ENCODE measurements around the gene TESPA1.

The TESPA1 gene

DNA sequence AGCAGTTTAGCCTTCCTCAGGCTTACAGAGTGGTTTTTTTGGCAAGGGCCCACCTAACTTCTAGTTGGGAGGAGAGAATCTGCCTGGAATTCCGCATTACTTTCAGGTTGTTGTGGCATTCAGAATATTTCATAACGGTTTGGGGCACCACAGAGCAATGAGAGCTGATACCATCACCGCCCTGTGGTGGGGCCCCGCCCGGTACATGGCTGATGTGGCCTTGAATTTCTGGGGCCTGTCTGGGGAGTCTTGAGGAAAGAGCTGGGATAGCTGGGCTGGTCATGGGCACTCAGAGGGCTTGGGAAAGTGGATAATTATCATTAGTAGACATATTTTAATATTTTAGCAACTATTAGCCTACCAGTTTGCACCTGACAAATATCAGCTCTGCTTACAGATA is 4.2 kb downstream of the TESPA1 start:
- no peak for TF ChIP-seq POLR2AphosphoS5 (IDR thresholded peaks at IDR 0.05; ENCODE audit: low read depth, low read length)
- no peak for TF ChIP-seq TAF1 (IDR thresholded peaks at IDR 0.05; ENCODE audit: borderline replicate concordance, low read depth, low read length)
- TF ChIP-seq POLR2A (IDR thresholded peaks at IDR 0.05; ENCODE audit: low read depth, low read length): no peak
- DNase-seq (ENCODE audit: insufficient read length): no peak
- no peak for FAIRE-seq

GRCh38 chr12:54977857-54978256 is 6.7 kb downstream of the TESPA1 start:
- FAIRE-seq: no peak
- no peak for TF ChIP-seq TAF1 (IDR thresholded peaks at IDR 0.05; ENCODE audit: borderline replicate concordance, low read depth, low read length)
- no peak for DNase-seq (ENCODE audit: insufficient read length)

- TF ChIP-seq POLR2AphosphoS5 (IDR thresholded peaks at IDR 0.05; ENCODE audit: low read depth, low read length): no peak
- DNase-seq (ENCODE audit: insufficient read length) (no peak), FAIRE-seq (no peak)
Measured at GRCh38 chr12:54977155-54977554, 7.4 kb downstream of the TESPA1 start.

- no peak for FAIRE-seq
- TF ChIP-seq POLR2AphosphoS5 (IDR thresholded peaks at IDR 0.05; ENCODE audit: low read depth, low read length) (no peak), POLR2A (IDR thresholded peaks at IDR 0.05; ENCODE audit: low read depth, low read length) (no peak), TAF1 (IDR thresholded peaks at IDR 0.05; ENCODE audit: borderline replicate concordance, low read depth, low read length) (no peak)
- DNase-seq (ENCODE audit: insufficient read length): no peak
Measured at GRCh38 chr12:54975875-54976274, 8.7 kb downstream of the TESPA1 start.

GRCh38 chr12:54975272-54975671 is 9.3 kb downstream of the TESPA1 start:
- no peak for DNase-seq (ENCODE audit: insufficient read length)
- TF ChIP-seq POLR2A (IDR thresholded peaks at IDR 0.05; ENCODE audit: low read depth, low read length): no peak
- no peak for TF ChIP-seq TAF1 (IDR thresholded peaks at IDR 0.05; ENCODE audit: borderline replicate concordance, low read depth, low read length)
- no peak for TF ChIP-seq POLR2AphosphoS5 (IDR thresholded peaks at IDR 0.05; ENCODE audit: low read depth, low read length)
- no peak for FAIRE-seq

GRCh38 chr12:54974279-54974678 is 10.3 kb downstream of the TESPA1 start:
- no peak for TF ChIP-seq TAF1 (IDR thresholded peaks at IDR 0.05; ENCODE audit: borderline replicate concordance, low read depth, low read length)
- TF ChIP-seq POLR2A (IDR thresholded peaks at IDR 0.05; ENCODE audit: low read depth, low read length): no peak
- TF ChIP-seq POLR2AphosphoS5 (IDR thresholded peaks at IDR 0.05; ENCODE audit: low read depth, low read length): no peak
- no peak for FAIRE-seq
- DNase-seq (ENCODE audit: insufficient read length): no peak

DNA sequence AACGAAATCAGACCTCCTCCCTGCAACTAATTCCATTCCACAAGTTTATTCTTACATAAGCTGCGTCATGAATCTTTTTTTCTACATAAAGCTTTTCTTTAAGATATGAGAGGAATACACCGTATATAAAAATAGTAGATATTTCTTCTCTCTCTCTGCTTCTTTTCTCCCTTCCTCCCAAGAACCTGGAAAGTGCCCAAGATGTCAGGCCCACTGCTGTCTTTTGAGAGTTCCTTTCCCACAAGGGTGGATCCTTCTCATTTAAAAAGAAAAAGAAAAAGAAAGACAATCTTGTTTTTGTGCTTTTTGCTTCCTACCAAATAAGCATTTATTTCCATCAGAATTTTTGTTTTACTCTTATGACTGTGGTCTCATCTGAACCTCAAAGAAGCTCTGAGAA is 11.0 kb downstream of the TESPA1 start:
- TF ChIP-seq TAF1 (IDR thresholded peaks at IDR 0.05; ENCODE audit: borderline replicate concordance, low read depth, low read length) (no peak), POLR2A (IDR thresholded peaks at IDR 0.05; ENCODE audit: low read depth, low read length) (no peak), POLR2AphosphoS5 (IDR thresholded peaks at IDR 0.05; ENCODE audit: low read depth, low read length) (no peak)
- DNase-seq (ENCODE audit: insufficient read length): no peak
- FAIRE-seq: no peak

- no peak for DNase-seq (ENCODE audit: insufficient read length)
- TF ChIP-seq TAF1 (IDR thresholded peaks at IDR 0.05; ENCODE audit: borderline replicate concordance, low read depth, low read length): no peak
- TF ChIP-seq POLR2AphosphoS5 (IDR thresholded peaks at IDR 0.05; ENCODE audit: low read depth, low read length): no peak
- no peak for TF ChIP-seq POLR2A (IDR thresholded peaks at IDR 0.05; ENCODE audit: low read depth, low read length)
Measured at GRCh38 chr12:54970741-54971140, 13.8 kb downstream of the TESPA1 start.

DNA sequence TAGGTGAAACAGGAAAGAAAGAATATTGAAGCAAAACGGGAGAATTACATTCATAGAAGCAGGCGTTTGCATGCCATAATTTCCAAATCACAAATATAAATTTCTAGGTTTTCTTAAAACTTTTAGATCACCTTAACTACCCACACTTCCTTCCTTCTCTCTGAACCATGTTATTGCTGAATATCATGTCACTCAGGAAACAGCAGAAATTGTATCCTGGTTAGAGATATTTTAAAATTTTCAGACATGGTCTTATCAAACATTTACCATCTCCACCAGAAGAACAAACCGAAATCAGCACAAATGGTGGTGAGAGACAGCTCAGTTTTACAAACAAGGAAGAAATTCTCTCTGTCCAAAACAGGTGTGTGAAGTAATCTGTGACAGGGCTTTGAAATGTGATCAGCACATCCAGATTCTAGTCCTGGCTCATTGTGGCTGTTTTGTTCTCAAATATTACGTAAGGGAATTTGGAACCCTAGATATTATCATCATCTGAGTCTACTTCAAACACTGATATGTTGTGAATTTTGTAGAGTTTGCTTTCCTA is 16.3 kb downstream of the TESPA1 start:
- DNase-seq (ENCODE audit: insufficient read length): no peak
- peak; percentile 24 for FAIRE-seq
- TF ChIP-seq TAF1 (IDR thresholded peaks at IDR 0.05; ENCODE audit: borderline replicate concordance, low read depth, low read length) (no peak), POLR2AphosphoS5 (IDR thresholded peaks at IDR 0.05; ENCODE audit: low read depth, low read length) (no peak), POLR2A (IDR thresholded peaks at IDR 0.05; ENCODE audit: low read depth, low read length) (no peak)

More at GRCh38 chr12:54970741-54971140, 13.8 kb downstream of the TESPA1 start:
- no peak for FAIRE-seq

GRCh38 chr12:54967461-54967860 is 17.1 kb downstream of the TESPA1 start:
- FAIRE-seq: no peak
- DNase-seq (ENCODE audit: insufficient read length): no peak
- TF ChIP-seq POLR2A (IDR thresholded peaks at IDR 0.05; ENCODE audit: low read depth, low read length): no peak
- no peak for TF ChIP-seq TAF1 (IDR thresholded peaks at IDR 0.05; ENCODE audit: borderline replicate concordance, low read depth, low read length)
- TF ChIP-seq POLR2AphosphoS5 (IDR thresholded peaks at IDR 0.05; ENCODE audit: low read depth, low read length): no peak

DNA sequence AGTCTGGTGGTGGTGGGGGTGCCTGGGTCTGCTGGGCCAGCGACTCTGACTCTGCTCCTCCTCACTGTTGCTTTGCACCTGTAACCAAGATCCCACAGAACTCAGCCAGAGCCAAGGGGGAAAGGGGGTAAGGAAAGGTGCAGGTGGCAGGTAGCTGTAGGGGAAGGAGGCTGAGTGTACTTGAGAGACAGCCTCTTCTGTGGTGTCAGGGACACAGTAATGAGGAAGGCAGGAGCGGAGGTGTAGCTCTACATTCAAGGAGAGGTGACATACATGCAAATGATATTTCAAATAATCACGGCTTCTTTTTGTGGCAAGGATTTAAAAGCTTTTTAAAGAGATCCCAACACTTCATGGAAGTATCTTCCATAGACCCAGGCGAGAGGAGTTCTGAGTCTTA is 23.4 kb downstream of the TESPA1 start:
- no peak for FAIRE-seq
- no peak for DNase-seq (ENCODE audit: insufficient read length)
- no peak for TF ChIP-seq POLR2AphosphoS5 (IDR thresholded peaks at IDR 0.05; ENCODE audit: low read depth, low read length)
- TF ChIP-seq POLR2A (IDR thresholded peaks at IDR 0.05; ENCODE audit: low read depth, low read length): no peak
- no peak for TF ChIP-seq TAF1 (IDR thresholded peaks at IDR 0.05; ENCODE audit: borderline replicate concordance, low read depth, low read length)

DNA sequence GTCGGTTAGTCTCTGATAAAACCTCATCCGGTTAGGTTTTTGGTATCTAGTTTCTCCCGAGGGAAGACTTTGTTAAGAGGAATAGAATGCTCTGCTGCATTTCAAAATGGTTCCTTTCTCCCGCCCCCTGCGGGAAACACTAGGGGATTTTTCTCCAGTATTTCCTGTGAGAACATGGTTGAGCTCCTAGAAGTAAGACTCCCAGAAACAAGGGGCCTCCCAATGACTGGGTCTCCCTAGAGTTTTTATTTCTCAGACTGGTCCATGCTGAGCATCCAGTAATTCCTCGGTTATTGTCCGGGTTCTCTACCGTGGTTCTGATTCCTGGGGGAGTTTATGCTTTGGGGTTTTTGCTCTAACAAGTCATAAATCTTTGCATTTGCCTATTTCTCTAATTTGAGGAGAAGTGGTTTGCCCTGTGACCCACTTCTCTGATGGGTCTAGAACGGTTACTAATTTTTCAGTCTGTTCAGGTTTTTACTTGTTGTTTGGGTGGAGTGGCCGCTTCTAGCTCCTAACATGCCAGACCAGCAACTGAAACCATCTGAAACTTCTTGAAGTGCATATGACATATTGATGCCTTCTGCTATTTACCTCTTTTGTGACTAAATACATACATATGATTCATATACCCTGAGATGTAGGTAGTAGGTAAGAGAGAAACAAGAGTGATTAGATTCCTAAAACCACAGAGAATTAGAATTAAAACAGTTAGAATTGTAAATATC is 25.1 kb downstream of the TESPA1 start:
- TF ChIP-seq TAF1 (IDR thresholded peaks at IDR 0.05; ENCODE audit: borderline replicate concordance, low read depth, low read length): 0 out of 2 replicates have a peak, but pooled peaks have one; percentile 40
- no peak for TF ChIP-seq POLR2AphosphoS5 (IDR thresholded peaks at IDR 0.05; ENCODE audit: low read depth, low read length)
- FAIRE-seq (peak; percentile 50), DNase-seq (ENCODE audit: insufficient read length) (no peak)
